NT2/D1 (cell line): ENCODE results near the gene ALMS1.

Source experiments
- SUZ12 ChIP-seq: IDR thresholded peaks from 2 replicates; pipeline ENCODE4 v1.6.1; 2011; ENCODE audit not compliant: insufficient read length, insufficient read depth; ENCODE audit errors: extremely low read depth
- YY1 ChIP-seq: IDR thresholded peaks from 2 replicates; pipeline ENCODE4 v1.6.1; 2011; ENCODE audit not compliant: insufficient read length, insufficient read depth

DNA sequence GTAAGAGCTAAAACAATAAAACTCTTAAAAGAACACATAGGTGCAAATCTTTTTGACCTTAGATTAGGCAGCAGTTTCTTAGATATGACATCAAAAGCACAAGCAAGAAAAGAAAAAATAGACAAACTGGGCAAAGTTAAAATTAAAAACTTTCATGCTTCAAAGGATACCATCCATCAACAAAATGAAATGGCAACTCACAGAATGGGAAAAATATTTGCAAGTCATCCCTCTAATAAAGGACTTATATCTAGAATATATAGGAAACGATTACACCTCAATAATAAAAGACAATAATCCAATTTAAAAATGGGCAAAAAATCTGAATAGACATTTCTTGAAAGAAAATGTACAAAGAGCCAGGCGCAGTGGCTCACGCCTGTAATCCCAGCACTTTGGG lies 29.5 kb upstream of the ALMS1 start:
- TF ChIP-seq YY1, result no peak
- TF ChIP-seq SUZ12, result no peak
